GM12873 (cell line): ENCODE data around the gene CDH26.
A peak's percentile ranks its signal among the peaks of the same experiment; 100 is the strongest.

Experiments
- CTCF ChIP-seq: IDR thresholded peaks from 2 replicates; pipeline ENCODE4 v1.5.1; 2012; ENCODE audit warnings: low read depth, mild to moderate bottlenecking, moderate library complexity, low read length, control low read depth; ENCODE audit not compliant: insufficient read depth; ENCODE audit errors: missing control alignments

Gene CDH26

DNA sequence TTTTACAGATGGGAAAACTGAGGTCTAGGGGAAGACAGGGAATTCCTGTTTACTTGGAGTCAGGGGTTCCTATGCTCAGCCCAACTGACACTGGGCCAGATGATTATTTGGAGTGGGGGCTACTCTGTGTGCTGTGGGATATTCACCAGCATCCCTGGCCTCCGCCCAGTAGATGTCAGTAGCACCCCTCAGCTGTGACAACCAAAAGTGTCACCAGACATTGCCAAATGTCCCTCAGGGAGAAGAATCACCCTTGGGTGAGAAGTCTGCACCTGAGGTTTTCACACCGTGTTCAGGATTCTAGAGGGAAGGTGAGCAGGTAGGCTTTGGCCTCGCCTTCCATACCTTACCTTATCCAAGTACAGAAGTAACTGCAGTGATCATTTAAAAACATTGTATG is 27.6 kb downstream of the CDH26 start:
- peak; percentile 39 for TF ChIP-seq CTCF

- no peak for TF ChIP-seq CTCF
Observed at GRCh38 chr20:59987135-59987534, 28.9 kb downstream of the CDH26 start.

GRCh38 chr20:59988141-59988540 is 29.9 kb downstream of the CDH26 start:
- no peak for TF ChIP-seq CTCF

- no peak for TF ChIP-seq CTCF
Observed at GRCh38 chr20:59992526-59993084, 34.4 kb downstream of the CDH26 start.

DNA sequence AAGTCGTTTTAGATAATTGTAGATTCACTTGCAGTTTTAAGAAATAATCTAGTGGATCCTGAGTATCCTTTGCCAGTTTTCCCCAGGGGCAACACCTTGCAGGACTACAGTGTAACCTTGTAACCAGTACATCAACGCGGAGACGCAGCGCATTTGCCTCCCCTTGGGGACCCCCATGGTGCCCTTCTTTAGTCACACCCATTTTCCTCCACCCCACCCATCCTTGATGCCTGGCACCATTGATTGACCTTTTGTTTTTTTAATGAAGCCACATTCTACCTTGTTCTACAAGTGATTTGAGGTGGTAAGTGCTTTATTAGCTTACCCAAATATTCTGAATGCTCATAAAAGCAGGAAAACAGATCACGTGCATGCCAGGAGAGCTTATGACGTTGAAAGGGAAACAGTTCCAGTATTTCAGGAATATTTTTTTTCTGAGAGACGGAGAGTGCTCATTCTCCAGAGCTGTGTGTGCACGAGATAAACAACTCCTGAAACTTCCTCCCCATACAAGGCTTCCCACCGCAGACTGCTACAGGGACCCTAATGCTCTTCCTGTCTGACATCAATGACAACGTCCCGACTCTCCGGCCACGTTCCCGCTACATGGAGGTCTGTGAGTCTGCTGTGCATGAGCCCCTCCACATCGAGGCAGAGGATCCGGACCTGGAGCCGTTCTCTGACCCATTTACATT is 35.7 kb downstream of the CDH26 start:
- TF ChIP-seq CTCF = no peak

GRCh38 chr20:59994697-59995122 is 36.5 kb downstream of the CDH26 start:
- no peak for TF ChIP-seq CTCF

DNA sequence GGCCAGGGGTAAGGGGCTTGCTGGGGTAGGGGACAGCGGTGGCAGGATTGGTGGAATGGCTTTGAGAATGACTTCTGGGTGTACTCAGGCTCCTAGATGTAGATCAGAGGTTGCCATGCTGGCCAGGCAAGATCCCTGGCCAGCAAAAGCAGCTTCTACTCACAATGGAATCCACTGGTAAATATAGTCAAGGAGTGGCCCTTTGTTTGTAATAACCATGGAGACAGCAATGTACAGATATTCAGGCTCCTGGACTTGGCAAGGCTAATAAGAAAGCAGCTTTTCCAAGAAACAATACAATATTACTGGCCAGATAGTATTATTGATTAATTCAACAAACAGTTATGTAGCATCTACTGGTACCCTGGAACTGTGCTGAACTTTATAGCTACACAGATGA is 37.9 kb downstream of the CDH26 start:
- no peak for TF ChIP-seq CTCF
